Esophagus squamous epithelium (tissue), 5 donors: Measurements from ENCODE around the gene S100B. TPM values are rescaled to one million over a fixed set of nuclear protein-coding genes. Genes with fewer than 3 reads are reported as not detected.

Source experiments
- DNase-seq: peaks from one replicate; lab custom pipeline; 2025; lab: John Stamatoyannopoulos, UW
- H3K27ac ChIP-seq, 4 donors: fragments of 200-600 bp; sonication (generic); one replicate each; pipeline ENCODE4 v1.5.1; 2016 to 2019; ENCODE audit warnings: mild to moderate bottlenecking in 1 of 4
- H3K27me3 ChIP-seq, 4 donors: fragments of 200-600 bp; sonication (generic); 1 replicate in 3 of 4; 2 replicates in 1 of 4; pipeline versions ENCODE4 v1.5.1 to v1.6.0; 2017 to 2021; ENCODE audit warnings: antibody characterized with exemption in 1 of 4
- H3K36me3 ChIP-seq, 3 donors: fragments of 200-600 bp; sonication (generic); one replicate each; pipeline ENCODE4 v1.5.1; 2016 to 2019
- H3K4me1 ChIP-seq, 3 donors: fragments of 200-600 bp; sonication (generic); one replicate each; pipeline ENCODE4 v1.5.1; 2017 to 2019
- H3K4me3 ChIP-seq, 4 donors: fragments of 200-600 bp; sonication (generic); 1 replicate in 3 of 4; 2 replicates in 1 of 4; pipeline ENCODE4 v1.5.1; 2016 to 2019; ENCODE audit warnings: mild to moderate bottlenecking in 2 of 4, moderate library complexity in 1 of 4
- H3K9me3 ChIP-seq, 3 donors: fragments of 200-600 bp; sonication (generic); one replicate each; pipeline ENCODE4 v1.5.1; 2016 to 2019
- POLR2A ChIP-seq, 4 donors: fragments of 450-650 bp; IDR thresholded peaks; one replicate each; pipeline ENCODE4 v1.6.1; 2017; ENCODE audit warnings: antibody characterized with exemption in 4 of 4, mild to moderate bottlenecking in 4 of 4, moderate library complexity in 3 of 4
- WGBS, 2 donors: methylation state at CpG; one replicate each; pipeline ENCODE4 v1.1.5; 2018; 5-methylcytosine and 5-hydroxymethylcytosine counted together
- intact Hi-C: fragments of 100-400 bp; cut with DNase I; formaldehyde crosslinking; loops from one replicate; pipeline ENCODE4 v1.15.0; 2022
- total RNA-seq, 4 donors: library from RNA; depleted of rRNA; stranded (reverse); fragments of >200 nt; gene quantifications; one replicate each; pipeline ENCODE4 v1.1.0, GENCODE V29; 2016
- TF ChIP-seq, protein P1 (sequence below), 6 experiments: fragments of 450-650 bp in 4 of 6; fragments of 200-600 bp in 2 of 6; sonication (generic) in 2 of 6; IDR thresholded peaks; one replicate each; pipeline ENCODE4 v1.5.1; 2016 to 2019; ENCODE audit warnings: antibody characterized with exemption in 6 of 6, mild to moderate bottlenecking in 4 of 6, moderate library complexity in 4 of 6
- donor health status: DM: yes; HTN: yes; CAD: no.

The S100B gene
- total RNA-seq, 4 donors from 2014 or later: 0.57 to 14.7 (median 8.2) TPM; not detected in 1

DNA sequence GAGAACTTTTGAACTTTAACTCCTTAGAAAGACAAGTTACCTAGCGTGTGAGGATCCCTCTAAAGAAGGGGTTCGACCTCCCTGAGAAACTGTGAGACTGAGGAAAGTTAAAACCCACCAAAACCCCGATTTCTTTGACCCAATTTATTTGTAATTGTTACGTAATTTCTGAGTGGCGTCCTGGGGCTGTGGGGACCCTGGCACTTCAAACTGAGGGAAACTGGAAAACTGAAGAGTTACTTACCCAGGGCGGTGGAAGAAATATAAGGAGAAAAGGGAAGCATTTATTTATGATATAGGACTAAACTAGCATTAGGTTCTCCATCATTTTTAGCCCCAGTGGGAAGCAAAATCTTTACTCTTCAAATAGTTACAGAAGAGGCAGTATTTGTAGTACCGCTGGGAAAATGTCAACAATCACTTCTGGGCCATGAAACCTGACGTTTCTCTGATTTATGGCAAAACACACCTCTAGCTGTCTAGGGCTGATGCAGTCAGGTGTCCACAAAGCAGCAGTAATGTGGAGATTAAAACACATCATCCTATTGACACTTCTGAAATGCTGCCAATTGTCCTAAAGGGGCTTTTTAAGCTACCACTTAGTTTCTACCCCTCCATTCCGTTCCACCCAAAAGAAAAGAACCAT lies 430 bp downstream of the S100B start:
- Histone ChIP-seq H3K27me3 (no peaks in the 10 kb centered on the region), H3K9me3 (no peaks in the 10 kb centered on the region), H3K4me1 (peaks cover 0 to 26% (median 0%) of the 10 kb centered on the region in 3 donors), H3K36me3 (no peaks in the 10 kb centered on the region), H3K4me3 (peak overlapping the region in 2 of 4 donors; percentile 3 to 22), H3K27ac (peak overlapping the region in 2 of 4 donors; percentile 19 to 27)
- intact Hi-C loops: no loop called here
- 69 to 72% methylated on average over 9 of the region's 9 CpGs for WGBS, 2 donors
- DNase-seq: no peak
- no peak for TF ChIP-seq POLR2A (IDR thresholded peaks at IDR 0.05)
- TF ChIP-seq, protein P1, sequence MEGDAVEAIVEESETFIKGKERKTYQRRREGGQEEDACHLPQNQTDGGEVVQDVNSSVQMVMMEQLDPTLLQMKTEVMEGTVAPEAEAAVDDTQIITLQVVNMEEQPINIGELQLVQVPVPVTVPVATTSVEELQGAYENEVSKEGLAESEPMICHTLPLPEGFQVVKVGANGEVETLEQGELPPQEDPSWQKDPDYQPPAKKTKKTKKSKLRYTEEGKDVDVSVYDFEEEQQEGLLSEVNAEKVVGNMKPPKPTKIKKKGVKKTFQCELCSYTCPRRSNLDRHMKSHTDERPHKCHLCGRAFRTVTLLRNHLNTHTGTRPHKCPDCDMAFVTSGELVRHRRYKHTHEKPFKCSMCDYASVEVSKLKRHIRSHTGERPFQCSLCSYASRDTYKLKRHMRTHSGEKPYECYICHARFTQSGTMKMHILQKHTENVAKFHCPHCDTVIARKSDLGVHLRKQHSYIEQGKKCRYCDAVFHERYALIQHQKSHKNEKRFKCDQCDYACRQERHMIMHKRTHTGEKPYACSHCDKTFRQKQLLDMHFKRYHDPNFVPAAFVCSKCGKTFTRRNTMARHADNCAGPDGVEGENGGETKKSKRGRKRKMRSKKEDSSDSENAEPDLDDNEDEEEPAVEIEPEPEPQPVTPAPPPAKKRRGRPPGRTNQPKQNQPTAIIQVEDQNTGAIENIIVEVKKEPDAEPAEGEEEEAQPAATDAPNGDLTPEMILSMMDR (IDR thresholded peaks at IDR 0.05): no peak

DNA sequence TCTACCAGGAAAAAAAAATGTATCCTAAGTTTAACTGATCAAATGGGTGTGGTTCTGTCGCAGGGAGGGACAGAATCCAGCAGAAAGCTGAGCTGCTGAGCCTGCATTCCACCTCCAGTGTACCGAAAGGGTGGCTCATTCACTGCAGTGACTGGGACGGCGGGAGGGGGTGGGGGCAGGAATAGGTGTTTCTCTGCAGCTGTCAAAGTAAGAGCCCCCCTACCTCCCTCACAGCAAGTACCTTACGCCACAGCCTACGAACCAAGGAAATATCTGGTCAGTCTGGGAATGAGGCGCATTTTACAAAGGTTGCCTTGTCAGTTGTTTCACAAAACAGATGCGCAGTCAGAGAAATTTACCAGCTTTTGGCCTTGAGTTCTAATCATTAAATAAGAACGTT lies 1.7 kb downstream of the S100B start:
- Histone ChIP-seq H3K9me3 (no peaks in the 10 kb centered on the region), H3K27me3 (no peaks in the 10 kb centered on the region), H3K27ac (no peak overlapping the region), H3K4me3 (no peak overlapping the region), H3K36me3 (no peaks in the 10 kb centered on the region), H3K4me1 (peaks cover 0 to 39% (median 7%) of the 10 kb centered on the region in 3 donors)
- intact Hi-C loops: no loop called here
- WGBS, 2 donors: 47 to 55% methylated on average over 7 of the region's 9 CpGs
- DNase-seq: no peak
- TF ChIP-seq, protein P1 (IDR thresholded peaks at IDR 0.05): no peak
- TF ChIP-seq POLR2A (IDR thresholded peaks at IDR 0.05): no peak

DNA sequence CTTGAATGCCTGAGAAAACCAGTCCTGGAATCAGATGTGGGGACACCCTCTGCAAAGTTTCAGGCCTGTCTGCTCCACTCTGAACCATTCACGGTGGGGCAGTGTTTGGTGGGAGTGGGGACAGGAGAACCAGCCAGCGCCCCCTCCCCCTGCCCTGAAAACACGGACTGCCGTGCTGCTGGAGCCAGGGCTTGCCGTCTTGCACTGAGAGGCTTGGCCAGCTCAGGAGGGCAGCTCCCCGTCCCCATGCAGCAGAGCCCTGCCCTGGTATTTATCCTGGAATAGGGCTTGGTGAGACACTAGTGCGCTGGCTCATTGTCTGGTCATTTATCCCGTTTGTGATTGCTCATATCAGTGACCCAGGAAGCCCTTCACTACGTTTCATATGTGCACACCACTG lies 3.9 kb downstream of the S100B start:
- Histone ChIP-seq H3K27ac (no peak overlapping the region), H3K9me3 (no peaks in the 10 kb centered on the region), H3K4me3 (no peak overlapping the region), H3K27me3 (no peaks in the 10 kb centered on the region), H3K36me3 (no peaks in the 10 kb centered on the region), H3K4me1 (peaks cover 0 to 30% (median 7%) of the 10 kb centered on the region in 3 donors)
- intact Hi-C loops: no loop called here
- TF ChIP-seq, protein P1 (IDR thresholded peaks at IDR 0.05): no peak
- no peak for TF ChIP-seq POLR2A (IDR thresholded peaks at IDR 0.05)
- WGBS, 2 donors: 61 to 62% methylated on average over 2 to 4 of the region's 9 CpGs
- no peak for DNase-seq

DNA sequence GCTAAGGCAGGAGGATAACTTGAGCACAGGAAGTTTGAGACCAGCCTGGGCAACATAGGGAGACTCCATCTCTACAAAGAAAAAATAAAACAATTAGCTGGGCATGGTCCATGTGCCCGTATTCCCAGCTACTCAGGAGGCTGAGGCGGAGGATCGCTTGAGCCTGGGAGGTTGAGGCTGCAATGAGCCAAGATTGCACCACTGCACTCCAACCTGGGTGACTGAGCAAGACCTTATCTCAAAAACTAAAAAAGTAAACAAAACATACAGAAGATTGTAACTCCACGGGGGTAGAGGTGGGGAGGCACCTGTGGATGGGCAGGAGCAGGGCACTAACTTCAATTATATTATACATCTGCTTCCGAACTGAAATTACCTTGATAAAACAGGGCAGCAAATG lies 4.6 kb downstream of the S100B start:
- 71 to 81% methylated on average over 5 of the region's 5 CpGs for WGBS, 2 donors
- intact Hi-C loops: no loop called here
- Histone ChIP-seq H3K9me3 (no peaks in the 10 kb centered on the region), H3K27ac (peak overlapping the region in 1 of 4 donors; percentile 65), H3K27me3 (no peaks in the 10 kb centered on the region), H3K4me1 (peaks cover 0 to 23% (median 7%) of the 10 kb centered on the region in 3 donors), H3K36me3 (no peaks in the 10 kb centered on the region), H3K4me3 (no peak overlapping the region)
- TF ChIP-seq POLR2A (IDR thresholded peaks at IDR 0.05): no peak
- TF ChIP-seq, protein P1 (IDR thresholded peaks at IDR 0.05): no peak
- DNase-seq: no peak
